GM19467 (cell line): Measurements from ENCODE around the gene CRYZ.

Experiments used
- ATAC-seq: cut with Tn5 transposase; IDR thresholded peaks from one replicate; pipeline ENCODE4 v1.9.1; 2021; ENCODE audit warnings: mild to moderate bottlenecking, moderate library complexity; ENCODE audit not compliant: unreplicated experiment

The CRYZ gene

DNA sequence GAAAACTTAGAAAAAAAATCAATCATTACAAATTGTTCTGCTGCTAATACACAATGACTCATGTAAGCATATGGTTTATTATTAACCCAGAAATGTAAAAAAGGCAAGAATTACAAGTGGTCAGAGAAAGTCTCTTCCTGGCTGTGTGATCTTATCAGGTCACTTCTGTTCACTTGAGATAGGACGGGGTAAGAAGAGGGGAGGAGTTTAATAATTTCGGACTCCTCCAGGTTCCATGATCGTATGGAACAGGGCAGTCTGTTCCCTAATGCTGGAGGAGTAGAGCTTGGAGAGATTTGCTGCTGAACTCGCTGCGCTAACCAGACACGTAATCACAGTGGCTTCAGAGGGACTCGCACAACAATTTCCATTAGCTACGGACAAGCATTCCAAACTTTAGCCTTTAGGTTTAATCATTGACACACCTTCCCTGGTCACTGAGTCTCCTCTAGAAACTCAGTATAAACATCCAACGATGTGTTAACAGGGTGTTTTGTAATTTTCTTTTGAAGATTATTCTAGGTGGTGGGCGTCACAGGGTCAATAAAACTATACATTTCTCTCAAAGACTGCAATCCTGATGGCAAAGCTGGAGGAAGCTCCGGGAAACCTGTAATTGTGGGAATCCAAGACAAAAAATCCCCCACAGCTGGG lies 1.3 kb downstream of the CRYZ start:
- peak; percentile 35 for ATAC-seq

DNA sequence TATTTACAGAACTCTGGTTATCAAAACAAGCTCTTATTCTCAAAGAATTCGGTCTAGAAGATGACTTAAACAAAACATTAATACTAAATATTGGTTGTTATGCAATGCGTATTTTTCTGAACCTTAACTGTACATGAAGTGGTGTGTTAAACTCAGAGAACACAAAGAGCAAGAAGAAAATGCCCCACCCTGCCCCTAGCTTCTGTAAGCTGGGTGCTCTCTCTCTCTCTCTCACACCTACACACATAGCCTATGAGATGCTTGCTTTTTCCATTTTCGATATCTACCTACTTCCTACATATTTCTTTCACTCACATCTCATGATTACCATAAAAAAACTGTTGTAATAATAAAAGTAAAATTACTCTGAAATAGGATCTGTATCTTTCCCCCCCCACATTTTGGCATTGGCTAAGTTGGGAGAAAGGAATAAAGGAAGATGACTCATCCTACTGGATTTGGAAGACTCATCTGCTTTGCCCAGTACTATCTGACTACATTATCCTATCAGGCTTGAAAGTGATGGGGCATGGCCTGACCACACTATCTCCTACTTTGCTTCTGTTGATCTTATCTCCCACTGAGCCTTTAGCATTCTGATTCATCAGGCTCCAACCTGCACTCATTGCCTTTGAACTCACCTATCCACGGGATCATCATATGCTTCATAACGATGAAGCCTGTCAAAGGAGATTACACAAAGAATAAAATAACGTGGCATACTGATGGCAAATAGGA lies 2.9 kb downstream of the CRYZ start:
- ATAC-seq, result no peak

DNA sequence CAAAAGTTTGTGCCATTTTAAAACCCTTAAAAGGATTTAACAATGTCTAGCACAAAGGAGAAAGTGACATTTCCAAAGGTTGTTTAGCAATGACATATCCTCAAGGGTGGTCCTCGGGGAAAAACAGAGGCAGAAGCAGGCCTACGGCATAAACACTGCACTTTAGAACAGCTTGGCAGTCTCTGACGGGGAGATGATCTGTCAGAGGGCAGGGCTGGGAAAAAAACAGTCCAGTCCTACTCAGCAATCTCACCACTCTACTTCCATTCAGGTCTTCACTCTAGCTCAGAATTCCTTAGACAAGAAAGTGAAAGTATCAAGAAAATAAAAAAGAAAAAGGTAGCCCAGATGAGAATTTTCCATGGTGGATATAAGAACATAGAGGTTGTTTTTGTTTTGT lies 4.1 kb downstream of the CRYZ start:
- ATAC-seq, result no peak

DNA sequence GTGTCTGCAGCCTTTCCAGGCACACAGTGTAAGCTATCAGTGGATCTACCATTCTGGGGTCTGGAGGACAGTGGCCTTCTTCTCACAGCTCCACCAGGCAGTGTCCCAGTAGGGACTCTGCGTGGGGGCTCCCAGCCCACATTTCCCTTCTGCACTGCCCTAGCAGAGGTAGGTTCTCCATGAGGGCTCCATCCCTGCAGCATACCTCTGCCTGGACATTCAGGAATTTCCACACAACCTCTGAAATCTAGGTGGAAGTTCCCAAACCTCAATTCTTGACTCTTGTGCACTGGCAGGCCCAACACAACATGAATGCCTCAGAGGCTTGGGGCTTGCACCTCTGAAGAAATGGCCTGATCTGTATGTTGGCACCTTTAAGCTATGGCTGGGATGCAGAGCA lies 6.8 kb downstream of the CRYZ start:
- no peak for ATAC-seq

DNA sequence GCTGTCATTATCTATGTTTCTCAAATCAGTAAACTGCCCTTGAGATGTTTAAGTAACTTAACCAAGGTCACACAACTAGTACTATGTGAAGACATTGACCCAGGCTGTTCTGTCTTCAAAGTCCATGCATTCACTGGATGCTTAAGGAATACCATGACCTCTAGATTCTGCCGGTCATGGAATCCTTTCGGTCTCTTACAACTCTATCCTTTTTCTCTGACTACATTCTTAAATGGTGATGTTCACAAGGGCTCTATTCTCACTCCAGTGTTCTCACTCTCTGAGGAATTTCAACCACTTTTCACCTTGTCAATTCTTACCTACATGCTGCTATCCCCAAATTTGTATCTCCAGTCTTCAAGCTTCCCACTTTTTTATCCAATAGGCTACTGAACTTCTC lies 15.2 kb downstream of the CRYZ start:
- ATAC-seq, result no peak

DNA sequence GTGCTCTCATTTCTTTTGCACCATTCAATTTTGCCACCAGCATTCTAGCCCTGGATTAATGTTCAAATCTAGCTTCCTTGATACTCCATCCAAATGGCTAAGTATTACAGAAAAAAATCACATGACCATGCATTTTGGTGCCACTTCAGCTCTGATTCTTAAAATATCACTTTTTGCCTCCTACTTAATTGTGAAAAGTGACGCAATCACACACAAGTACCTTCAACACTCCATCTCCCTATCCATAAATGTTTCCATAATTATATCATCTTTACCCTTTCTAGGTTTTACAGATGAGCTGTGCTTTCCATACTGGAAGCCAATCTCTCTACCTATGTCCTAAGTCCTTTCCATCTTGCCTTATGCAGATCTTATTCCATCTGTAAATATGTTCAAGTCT lies 16.0 kb downstream of the CRYZ start:
- ATAC-seq, result no peak

DNA sequence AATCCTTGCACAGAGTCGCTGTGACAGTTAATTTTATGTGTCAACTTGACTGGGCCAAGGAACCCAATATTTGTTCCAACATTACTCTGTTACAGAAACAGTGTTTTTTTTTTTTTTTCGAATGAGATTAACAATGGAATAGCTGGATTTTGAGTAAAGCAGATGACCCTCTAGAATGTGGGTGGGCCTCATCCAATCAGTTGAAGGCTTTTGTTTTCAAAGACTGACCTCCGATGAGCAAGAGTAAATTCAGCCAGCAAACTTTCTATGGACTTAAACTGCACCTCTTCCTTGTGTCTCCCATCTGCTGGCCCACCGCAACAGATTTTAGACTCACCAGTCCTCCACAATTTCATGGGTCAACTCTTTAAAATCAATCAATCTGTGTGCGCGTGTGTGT lies 17.0 kb downstream of the CRYZ start:
- ATAC-seq, result no peak

DNA sequence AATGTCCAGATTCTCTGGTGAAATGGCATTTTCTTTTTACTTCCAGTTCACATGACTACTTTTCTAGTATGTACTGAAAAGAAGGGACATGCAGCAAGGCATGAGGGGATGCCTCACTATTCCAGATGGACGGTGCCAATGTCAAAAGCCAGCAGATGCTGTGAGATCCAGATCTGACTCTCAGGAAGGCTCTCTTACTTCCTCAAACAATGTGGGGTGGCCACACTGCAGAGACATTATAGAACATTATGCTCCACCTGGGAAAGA lies 17.7 kb downstream of the CRYZ start:
- no peak for ATAC-seq

DNA sequence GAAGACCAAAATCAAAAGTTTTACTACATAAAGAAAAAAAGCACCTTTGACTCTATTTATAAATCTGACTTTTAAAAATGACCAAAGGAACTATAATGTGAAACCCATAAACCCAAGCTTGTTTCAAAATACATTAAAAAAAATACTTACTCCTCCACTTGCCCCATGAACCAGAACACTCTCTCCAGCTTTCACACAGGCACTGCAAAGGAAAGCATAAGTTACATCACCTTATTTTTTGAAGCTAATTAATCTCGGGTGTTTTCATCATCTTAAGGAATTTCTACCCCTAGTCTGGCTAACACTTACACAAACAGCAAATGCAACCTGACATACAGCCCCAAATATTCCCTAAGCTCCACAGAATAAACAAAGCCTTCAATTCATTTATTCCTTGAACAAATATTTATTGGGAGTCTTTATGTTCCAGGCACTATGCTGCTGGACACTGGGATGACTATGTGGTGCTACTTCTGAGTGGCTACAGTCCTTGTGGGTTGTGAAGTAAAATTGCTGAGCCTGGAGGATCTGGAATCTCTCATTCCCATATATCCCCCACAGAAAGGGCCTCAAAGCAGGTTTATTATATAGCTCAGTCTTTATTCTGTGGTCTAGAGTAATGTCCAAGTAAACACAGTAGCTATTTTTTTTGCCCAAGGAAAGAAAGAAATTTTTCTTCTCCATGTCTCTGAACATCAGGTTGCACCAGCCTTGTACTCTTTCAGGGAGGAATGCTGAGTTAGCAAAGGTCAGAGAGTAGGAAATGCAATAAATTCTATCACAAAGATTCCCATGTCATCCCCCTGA lies 18.2 kb downstream of the CRYZ start:
- ATAC-seq, result no peak

DNA sequence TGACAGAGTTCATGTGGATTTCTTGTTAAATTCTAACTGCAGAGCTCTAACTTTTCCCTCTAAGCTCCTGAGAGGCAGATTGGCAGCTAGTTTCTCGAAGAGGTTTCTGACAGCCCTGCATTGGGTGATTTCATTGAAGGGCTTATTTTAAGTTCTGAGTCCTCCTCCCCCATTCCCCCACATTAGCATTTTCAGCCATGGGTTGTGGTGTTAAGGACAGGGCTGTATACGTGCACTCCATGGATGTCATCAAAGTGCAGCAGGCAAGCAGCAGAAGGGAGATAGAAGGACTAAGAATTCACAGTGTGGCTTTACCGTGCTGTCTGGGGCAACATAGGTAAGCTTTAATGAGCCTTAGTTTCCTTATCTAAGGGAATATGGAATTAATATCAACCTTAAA lies 19.0 kb downstream of the CRYZ start:
- no peak for ATAC-seq

DNA sequence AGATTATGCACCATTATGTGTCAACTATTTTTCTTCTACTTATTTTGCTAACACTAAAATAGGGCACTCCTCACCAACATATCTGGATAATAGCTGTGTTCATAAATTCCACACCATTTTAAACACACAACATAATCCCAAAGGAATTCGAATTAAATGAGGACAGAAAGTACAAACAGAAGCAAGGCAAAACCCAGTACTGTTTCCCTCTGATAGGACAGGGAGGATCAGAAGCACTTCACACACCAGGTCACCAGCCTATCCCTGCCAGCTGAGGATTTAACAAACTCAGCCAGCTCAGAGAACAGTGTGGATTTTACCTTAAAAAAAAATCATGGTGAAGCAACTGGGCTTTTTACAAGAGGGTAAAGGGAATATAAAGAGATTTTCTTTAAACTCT lies 20.0 kb downstream of the CRYZ start:
- no peak for ATAC-seq

DNA sequence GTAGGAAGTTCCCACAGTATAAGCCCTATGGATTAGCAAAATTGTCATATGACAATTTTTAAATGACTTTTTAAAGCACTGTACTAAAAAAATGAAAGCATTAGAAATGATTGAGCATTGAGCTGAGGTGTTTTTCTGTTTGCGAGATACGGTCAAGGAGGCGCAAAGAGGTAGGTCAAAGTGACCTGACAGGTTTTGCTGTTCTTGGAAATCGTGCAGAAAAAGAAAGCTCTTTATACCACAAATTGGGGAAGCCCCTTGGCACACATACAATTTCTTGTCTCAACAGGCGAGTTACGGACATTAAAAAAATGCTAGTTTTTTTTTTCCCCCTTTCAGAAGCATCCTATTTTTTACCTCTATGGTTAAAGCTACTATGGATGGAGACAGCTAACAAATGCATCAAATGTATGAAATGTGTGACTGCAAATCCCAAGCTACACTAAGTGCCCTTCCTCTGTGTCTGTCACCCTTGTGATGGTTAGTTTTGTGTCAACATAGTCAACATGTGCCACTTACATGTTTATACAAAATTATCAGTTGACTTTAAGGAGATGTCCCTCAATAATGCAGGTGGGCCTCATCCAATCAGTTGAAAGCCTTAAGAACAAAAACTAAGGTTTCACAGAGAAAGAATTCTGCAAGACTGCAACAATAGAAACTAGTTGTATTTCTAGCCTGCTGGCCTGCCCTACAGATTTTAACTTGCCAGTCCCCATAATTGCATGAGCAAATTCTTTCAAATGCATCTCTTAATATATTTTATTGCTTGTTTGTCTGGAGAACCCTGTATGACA lies 29.3 kb downstream of the CRYZ start:
- no peak for ATAC-seq

DNA sequence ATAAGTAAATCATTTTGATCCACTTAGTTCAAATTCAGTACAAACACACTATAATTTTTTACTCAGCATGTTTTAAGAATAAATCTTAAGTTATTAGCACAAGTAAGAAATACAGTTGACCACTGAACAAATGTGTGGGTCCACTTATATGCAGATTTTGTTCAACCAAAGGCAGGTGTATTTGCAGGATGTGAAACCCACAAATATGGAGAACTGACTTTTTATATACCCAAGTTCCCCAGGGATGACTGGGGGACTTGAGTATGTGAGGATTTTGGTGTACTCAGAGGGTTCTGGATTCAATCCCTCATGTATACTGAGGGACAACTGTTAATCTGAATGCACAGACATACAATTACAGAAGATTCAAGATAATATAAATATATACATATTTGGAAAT lies 33.5 kb downstream of the CRYZ start:
- peak; percentile 49 for ATAC-seq

DNA sequence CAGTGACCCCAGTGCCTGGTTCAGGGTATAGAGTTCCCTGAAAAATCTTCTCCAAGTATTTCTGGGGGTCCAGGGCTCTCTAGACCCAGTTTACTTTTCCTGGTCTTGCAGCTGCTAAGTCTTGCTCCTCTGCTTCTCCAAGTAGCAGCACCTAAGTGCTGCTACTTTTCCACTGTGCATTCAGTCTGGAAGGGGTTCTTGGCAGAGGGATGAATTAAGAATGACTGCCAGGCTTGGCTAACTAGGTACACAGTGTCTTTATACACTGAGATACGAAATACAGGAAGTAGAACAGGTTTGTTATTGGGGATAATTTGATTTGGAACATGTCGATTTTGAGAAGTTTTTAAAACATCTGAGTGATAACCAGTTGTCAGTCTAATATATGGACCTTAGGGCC lies 35.0 kb downstream of the CRYZ start:
- ATAC-seq, result no peak

DNA sequence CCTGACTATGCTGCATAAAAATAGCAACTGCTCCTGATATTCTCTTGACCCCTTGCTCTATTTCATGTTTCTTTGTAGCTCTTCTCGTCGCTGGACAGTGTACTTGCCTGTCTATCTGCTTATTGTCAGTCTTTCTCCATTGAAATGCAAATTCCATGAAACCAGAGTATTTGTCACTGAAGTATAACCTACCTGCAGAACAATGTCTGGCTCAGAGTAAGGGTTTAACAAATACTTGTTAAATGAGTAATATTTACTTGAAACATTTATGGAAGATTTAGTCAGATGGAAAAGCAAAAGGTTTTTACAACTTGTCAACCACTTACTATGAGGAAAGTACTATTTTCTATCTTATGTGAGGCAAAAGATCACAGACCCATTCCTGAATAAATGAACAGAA lies 39.4 kb downstream of the CRYZ start:
- ATAC-seq, result no peak

DNA sequence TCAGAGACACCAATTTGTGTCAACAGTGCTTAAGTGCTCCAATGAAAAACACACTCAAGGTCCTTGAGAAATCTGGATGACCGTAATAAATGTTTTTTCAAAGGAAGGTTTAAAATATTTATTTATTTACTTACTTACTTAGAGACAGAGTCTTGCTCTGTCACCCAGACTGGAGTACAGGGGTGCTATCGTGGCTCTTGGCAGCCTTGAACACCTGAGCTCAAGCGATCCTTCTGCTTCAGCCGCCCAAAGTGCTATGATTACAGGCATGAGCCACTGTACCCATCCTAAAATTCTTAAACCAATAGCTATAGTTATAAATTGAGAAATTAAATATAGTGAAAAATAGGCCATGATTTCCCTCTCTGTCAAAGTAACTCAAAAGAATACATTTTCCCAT lies 41.9 kb downstream of the CRYZ start:
- no peak for ATAC-seq

DNA sequence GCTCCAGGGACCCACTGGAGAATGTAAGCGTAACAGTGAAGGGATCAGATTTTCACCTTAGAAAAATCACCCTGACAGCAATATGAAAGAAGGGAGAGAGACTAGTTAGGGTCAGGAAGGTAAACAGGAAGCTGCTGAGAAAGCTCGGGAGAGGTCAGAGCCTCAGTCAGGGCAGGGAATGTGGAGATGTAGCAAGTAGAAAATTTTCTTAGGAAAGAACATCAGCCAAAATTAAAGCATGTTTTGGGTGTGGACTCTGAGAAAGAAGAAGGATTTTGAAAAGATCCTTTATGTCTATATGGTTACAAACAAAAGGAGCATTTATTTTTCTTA lies 42.5 kb downstream of the CRYZ start:
- no peak for ATAC-seq

DNA sequence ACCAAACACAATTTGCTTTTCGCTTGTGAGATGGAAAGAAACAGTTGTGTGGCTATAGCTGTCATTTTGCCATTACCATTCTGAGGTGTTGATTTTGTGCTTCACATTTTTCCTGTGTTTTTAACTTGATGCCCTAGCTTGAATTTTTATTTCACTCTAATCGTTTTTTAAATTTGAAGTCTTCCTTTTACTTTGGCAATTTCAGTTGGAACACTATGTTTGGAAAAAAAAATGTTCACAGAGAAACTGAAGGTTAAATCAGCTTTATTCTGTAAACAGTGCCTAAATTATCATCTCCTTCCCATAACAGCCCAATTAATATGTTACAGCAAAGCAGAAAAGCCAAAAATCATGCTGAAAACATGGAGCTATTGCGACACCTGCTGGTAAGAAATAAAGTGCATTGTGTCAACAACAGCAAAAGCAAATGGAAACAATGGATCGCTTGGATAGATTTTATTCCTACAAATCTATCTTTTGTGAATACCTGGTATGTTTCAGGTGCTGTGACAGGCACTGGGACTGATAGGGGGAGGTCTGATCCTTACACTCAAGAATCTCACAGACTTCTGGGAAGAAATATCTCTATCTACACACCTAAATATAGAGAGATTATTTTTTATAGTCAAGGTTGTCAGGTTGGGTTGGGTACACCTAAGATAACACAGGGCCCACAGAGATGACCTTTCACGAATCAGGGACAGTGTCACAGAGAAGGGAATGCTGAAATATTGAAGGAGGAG lies 43.1 kb downstream of the CRYZ start:
- peak; percentile 65 for ATAC-seq

DNA sequence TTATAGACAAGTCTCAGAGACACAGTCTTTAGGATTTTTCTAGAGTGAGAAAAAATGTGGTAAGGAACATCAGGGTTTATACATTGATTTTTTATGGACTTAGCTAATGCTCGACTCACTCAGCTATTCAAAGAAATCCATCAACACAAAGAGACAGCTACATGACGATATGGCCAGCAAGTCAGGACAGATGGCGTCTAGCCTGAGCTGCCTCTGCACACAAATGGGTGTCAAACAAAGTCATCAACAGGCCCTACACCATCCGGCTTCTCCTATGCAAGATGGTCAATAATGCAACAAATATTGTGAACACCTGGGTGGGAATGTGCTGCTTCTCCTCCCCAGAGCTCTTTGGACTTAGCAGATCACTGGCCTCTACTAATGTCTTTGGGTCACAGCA lies 45.9 kb downstream of the CRYZ start:
- no peak for ATAC-seq

DNA sequence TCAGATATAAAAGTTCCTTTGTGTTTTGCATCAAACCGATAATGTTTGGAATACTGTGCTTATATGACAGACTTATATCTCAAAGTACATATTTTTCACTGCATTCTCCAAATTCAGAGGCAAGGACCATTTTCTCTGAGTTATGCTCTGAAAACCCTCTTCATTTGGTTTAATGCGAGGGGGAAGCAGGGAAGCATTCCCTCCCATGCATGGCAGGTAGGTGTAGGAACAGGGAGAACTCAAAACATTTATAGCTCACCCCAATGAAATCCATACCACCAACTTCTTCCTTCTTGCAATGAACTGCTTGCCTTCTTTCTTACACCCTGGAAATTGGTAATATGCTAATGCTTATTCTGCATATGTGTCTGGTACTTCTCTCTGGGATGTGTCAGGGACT lies 48.5 kb downstream of the CRYZ start:
- ATAC-seq, result no peak

DNA sequence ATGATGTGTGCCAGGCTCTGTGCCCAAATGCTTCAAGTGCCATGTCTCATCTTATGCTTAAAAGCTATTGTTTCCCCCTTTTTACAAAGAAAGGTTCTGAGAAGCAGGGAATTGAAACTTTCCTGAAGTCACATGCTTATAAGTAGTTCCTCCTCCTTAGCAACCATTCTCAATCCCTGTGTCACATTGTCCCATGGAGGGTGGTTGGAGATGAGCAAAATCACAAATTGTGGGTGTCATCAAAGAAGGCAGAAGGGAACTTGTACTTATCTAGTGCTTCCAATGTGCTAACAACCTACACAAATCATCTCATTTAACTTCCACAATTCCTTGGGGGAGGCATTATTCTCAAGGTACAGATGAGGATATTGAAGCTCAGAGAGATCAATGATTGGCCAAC lies 49.2 kb downstream of the CRYZ start:
- no peak for ATAC-seq
